Keratinocyte (primary cell): ENCODE measurements around the gene NANOS1. TPM values are rescaled to one million over a fixed set of nuclear protein-coding genes. Genes with fewer than 3 reads are reported as not detected.
A peak's percentile ranks its signal among the peaks of the same experiment; 100 is the strongest.

Experiments used
- DNase-seq: peaks from one replicate; pipeline ENCODE4 v3.0.0-alpha.2; 2011; ENCODE audit warnings: low read depth, missing footprints, low spot score
- FAIRE-seq: peaks from 2 replicates; lab custom pipeline; 2011; peaks lifted over from hg19 to GRCh38; lab: Jason Lieb, UNC
- H2AFZ ChIP-seq: 2 replicates; pipeline ENCODE4 v1.6.0; 2012; ENCODE audit warnings: low read length, control low read depth, inconsistent platforms; ENCODE audit not compliant: control insufficient read depth
- H3K27ac ChIP-seq: 2 replicates; pipeline ENCODE4 v1.5.1; 2011; ENCODE audit warnings: low read length; ENCODE audit not compliant: control insufficient read depth, insufficient read depth
- H3K27me3 ChIP-seq: 3 replicates; pipeline ENCODE4 v1.6.0; 2011; ENCODE audit warnings: low read length; ENCODE audit not compliant: control insufficient read depth, insufficient read depth; ENCODE audit errors: extremely low read depth
- H3K36me3 ChIP-seq, 2 experiments: 2 replicates in 1 of 2; 3 replicates in 1 of 2; pipeline ENCODE4 v1.5.1; 2011; ENCODE audit warnings: low read length in 2 of 2, mild to moderate bottlenecking in 1 of 2; ENCODE audit not compliant: control insufficient read depth in 2 of 2, insufficient read depth in 2 of 2; ENCODE audit errors: extremely low read depth in 1 of 2
- H3K4me1 ChIP-seq: 3 replicates; pipeline ENCODE4 v1.5.1; 2011; ENCODE audit warnings: low read length; ENCODE audit not compliant: control insufficient read depth, insufficient read depth; ENCODE audit errors: extremely low read depth
- H3K4me2 ChIP-seq: 3 replicates; pipeline ENCODE4 v1.6.0; 2011; ENCODE audit warnings: low read depth, low read length; ENCODE audit not compliant: control insufficient read depth, insufficient read depth; ENCODE audit errors: extremely low read depth
- H3K4me3 ChIP-seq, 3 experiments: fragments of 200-600 bp in 1 of 3; sonication (generic) in 1 of 3; 2 replicates in 2 of 3; 3 replicates in 1 of 3; pipeline ENCODE4 v1.5.1; 2011 to 2016; ENCODE audit warnings: low read length in 3 of 3, mild to moderate bottlenecking in 3 of 3, control low read depth in 2 of 3, inconsistent platforms in 1 of 3, low read depth in 1 of 3, mixed read lengths in 1 of 3, mixed run types in 1 of 3, moderate library complexity in 1 of 3; ENCODE audit not compliant: control insufficient read depth in 2 of 3, insufficient read depth in 2 of 3; ENCODE audit errors: extremely low read depth in 1 of 3
- H3K79me2 ChIP-seq: 2 replicates; pipeline ENCODE4 v1.6.0; 2012; ENCODE audit warnings: low read length; ENCODE audit not compliant: control insufficient read depth, insufficient read depth
- H3K9ac ChIP-seq: 3 replicates; pipeline ENCODE4 v1.6.0; 2011; ENCODE audit warnings: low read length; ENCODE audit not compliant: control insufficient read depth, insufficient read depth; ENCODE audit errors: extremely low read depth
- H3K9me1 ChIP-seq: 3 replicates; pipeline ENCODE4 v1.6.0; 2011; ENCODE audit warnings: low read length; ENCODE audit not compliant: control insufficient read depth, insufficient read depth; ENCODE audit errors: extremely low read depth
- H3K9me3 ChIP-seq: 2 replicates; pipeline ENCODE4 v1.5.1; 2012; ENCODE audit warnings: low read depth, low read length; ENCODE audit not compliant: control insufficient read depth
- H4K20me1 ChIP-seq: 3 replicates; pipeline ENCODE4 v1.6.0; 2011; ENCODE audit warnings: low read length; ENCODE audit not compliant: control insufficient read depth, insufficient read depth; ENCODE audit errors: extremely low read depth
- EZH2 ChIP-seq: IDR thresholded peaks from one replicate; pipeline ENCODE4 v1.6.1; 2012; ENCODE audit warnings: inconsistent platforms, mild to moderate bottlenecking, low read length, moderate library complexity
- dilution Hi-C: fragments of 300-500 bp; cut with MboI; formaldehyde crosslinking; loops from one replicate; pipeline ENCODE4 v1.7.0; 2020; ENCODE audit warnings: low sequenced_read_pairs; ENCODE audit not compliant: extremely low pct_ligation_motif_present
- polyA plus RNA-seq, 5 experiments: library from polyadenylated mRNA; depleted of rRNA in 3 of 5; stranded (reverse) in 3 of 5; stranded (forward) in 1 of 5; unstranded in 1 of 5; fragments of >200 nt; gene quantifications; 1 replicate in 1 of 5; 2 replicates in 3 of 5; 3 replicates in 1 of 5; pipeline versions ENCODE4 v1.2.1 to v1.2.3, GENCODE V29; 2011 to 2012; ENCODE audit warnings: missing spikeins in 2 of 5, low read depth in 1 of 5, low replicate concordance in 1 of 5
- TF ChIP-seq, protein P1 (sequence below), 3 experiments: IDR thresholded peaks in 1 of 3; conservative IDR thresholded peaks in 1 of 3; optimal IDR thresholded peaks in 1 of 3; 2 replicates in 2 of 3; 3 replicates in 1 of 3; pipeline versions ENCODE3 to v1.5.1; 2011; ENCODE audit warnings: low read length in 3 of 3, mild to moderate bottlenecking in 3 of 3, moderate library complexity in 2 of 3, control low read depth in 1 of 3, inconsistent platforms in 1 of 3; ENCODE audit not compliant: insufficient read depth in 2 of 3; ENCODE audit errors: extremely low read depth in 1 of 3

NANOS1 gene
- polyA plus RNA-seq, 1 donor (not counting 4 experiments of a cell fraction or from before 2014, with no cell fraction given): 2.1 TPM

DNA sequence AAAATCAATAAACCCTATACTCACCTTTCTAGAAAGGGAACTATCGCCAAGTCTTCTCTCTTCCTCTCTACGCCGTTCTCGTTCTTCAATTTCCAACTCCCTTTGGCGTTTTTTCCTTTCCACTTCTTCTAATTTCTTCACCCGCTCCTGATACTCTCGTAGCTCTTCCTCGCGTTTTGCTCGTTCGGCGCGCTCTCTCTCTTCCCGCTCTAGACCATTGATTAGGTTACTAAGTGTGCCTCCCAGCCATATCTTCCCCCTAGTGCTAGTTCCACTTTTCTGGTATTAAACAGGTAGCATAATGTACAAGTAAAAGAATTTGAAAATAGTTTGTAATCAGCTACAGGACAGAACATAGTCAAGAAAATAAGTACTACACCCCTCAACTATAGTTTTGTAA, 20.3 kb downstream of the NANOS1 start:
- Histone ChIP-seq H2AFZ (no peak overlapping the region), H3K4me3 (no peak overlapping the region), H3K27me3 (no peaks in the 10 kb centered on the region), H3K9me1 (no peaks in the 10 kb centered on the region), H3K27ac (no peak overlapping the region), H3K36me3 (peaks cover 33 to 46% of the 10 kb centered on the region in 2 experiments), H4K20me1 (peaks cover 7% of the 10 kb centered on the region), H3K4me2 (no peak overlapping the region), H3K79me2 (peaks cover 84% of the 10 kb centered on the region), H3K4me1 (no peaks in the 10 kb centered on the region), H3K9ac (no peak overlapping the region), H3K9me3 (no peaks in the 10 kb centered on the region)
- DNase-seq: no peak
- TF ChIP-seq, protein P1, sequence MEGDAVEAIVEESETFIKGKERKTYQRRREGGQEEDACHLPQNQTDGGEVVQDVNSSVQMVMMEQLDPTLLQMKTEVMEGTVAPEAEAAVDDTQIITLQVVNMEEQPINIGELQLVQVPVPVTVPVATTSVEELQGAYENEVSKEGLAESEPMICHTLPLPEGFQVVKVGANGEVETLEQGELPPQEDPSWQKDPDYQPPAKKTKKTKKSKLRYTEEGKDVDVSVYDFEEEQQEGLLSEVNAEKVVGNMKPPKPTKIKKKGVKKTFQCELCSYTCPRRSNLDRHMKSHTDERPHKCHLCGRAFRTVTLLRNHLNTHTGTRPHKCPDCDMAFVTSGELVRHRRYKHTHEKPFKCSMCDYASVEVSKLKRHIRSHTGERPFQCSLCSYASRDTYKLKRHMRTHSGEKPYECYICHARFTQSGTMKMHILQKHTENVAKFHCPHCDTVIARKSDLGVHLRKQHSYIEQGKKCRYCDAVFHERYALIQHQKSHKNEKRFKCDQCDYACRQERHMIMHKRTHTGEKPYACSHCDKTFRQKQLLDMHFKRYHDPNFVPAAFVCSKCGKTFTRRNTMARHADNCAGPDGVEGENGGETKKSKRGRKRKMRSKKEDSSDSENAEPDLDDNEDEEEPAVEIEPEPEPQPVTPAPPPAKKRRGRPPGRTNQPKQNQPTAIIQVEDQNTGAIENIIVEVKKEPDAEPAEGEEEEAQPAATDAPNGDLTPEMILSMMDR (optimal IDR thresholded peaks at IDR 0.05 in 1 of 3, IDR thresholded peaks at IDR 0.05 in 1 of 3, conservative IDR thresholded peaks at IDR 0.05 in 1 of 3; ENCODE audit: extremely low read depth in 1 of 3, insufficient read depth in 2 of 3, low read length in 3 of 3): no peak
- no peak for TF ChIP-seq EZH2
- dilution Hi-C loops: no loop called here
- no peak for FAIRE-seq

DNA sequence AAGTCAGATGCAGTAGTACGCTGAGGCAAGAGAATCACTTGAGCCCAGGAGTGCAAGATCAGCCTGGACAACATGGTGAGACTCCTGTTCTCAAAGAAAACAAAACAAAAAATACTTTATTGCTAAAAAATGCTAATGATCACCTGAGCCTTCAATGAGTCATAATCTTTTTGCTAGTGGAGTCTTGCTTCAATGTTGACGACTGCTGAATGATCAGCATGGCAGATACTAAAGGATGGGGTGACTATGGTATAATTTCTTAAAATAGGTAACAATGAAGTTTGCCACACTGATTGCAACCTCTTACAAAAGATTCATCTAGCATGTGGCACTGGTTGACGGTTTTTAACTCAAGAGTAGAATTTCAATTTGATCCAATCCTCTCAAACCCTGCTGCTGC, 22.3 kb downstream of the NANOS1 start:
- Histone ChIP-seq H2AFZ (no peak overlapping the region), H3K9ac (no peak overlapping the region), H3K4me2 (no peak overlapping the region), H3K9me1 (no peaks in the 10 kb centered on the region), H3K27ac (peak overlapping the region; percentile 39), H3K4me3 (no peak overlapping the region), H3K4me1 (no peaks in the 10 kb centered on the region), H3K9me3 (no peaks in the 10 kb centered on the region), H3K36me3 (peaks cover 40 to 41% of the 10 kb centered on the region in 2 experiments), H4K20me1 (peaks cover 7% of the 10 kb centered on the region), H3K27me3 (no peaks in the 10 kb centered on the region), H3K79me2 (peaks cover 76% of the 10 kb centered on the region)
- TF ChIP-seq, protein P1 (optimal IDR thresholded peaks at IDR 0.05 in 1 of 3, IDR thresholded peaks at IDR 0.05 in 1 of 3, conservative IDR thresholded peaks at IDR 0.05 in 1 of 3; ENCODE audit: extremely low read depth in 1 of 3, insufficient read depth in 2 of 3, low read length in 3 of 3): no peak
- no peak for TF ChIP-seq EZH2
- FAIRE-seq (no peak), DNase-seq (no peak)
- dilution Hi-C loops: no loop called here
